HFFc6 (cell line): ENCODE measurements around the gene AXIN1. TPM values are rescaled to one million over a fixed set of nuclear protein-coding genes. Genes with fewer than 3 reads are reported as not detected.
A peak's percentile ranks its signal among the peaks of the same experiment; 100 is the strongest.
"Not testable (repeated sequence)": the region's sequence is repeated elsewhere in the genome, so short reads cannot be mapped to it uniquely, and the experiment has no call there.

ENCODE experiments used
- DNase-seq: peaks from one replicate; pipeline ENCODE4 v3.0.0-alpha.2; 2018
- H3K27ac Mint-ChIP-seq: 2 replicates; pipeline ENCODE4 v1.8.0; 2020; ENCODE audit warnings: mild to moderate bottlenecking, mixed read lengths
- H3K27me3 Mint-ChIP-seq: 2 replicates; pipeline ENCODE4 v1.8.0; 2021; ENCODE audit warnings: mild to moderate bottlenecking, moderate library complexity, mixed read lengths; ENCODE audit not compliant: insufficient read depth
- H3K36me3 Mint-ChIP-seq: 2 replicates; pipeline ENCODE4 v1.8.0; 2021; ENCODE audit warnings: low read depth, mixed read lengths
- H3K4me1 Mint-ChIP-seq: 2 replicates; pipeline ENCODE4 v1.8.0; 2020; ENCODE audit warnings: low read depth, mixed read lengths
- H3K4me3 Mint-ChIP-seq: 2 replicates; pipeline ENCODE4 v1.8.0; 2020; ENCODE audit warnings: mild to moderate bottlenecking, moderate library complexity, mixed read lengths
- H3K9me3 Mint-ChIP-seq: 2 replicates; pipeline ENCODE4 v1.8.0; 2020; ENCODE audit warnings: mild to moderate bottlenecking, mixed read lengths
- total RNA-seq, 6 experiments: library from RNA; stranded (reverse); fragmentation: NEBNext Ultra II Directional; extraction: Animal tissue kit (Norgen Biotek cat#: 25700); gene quantifications; 2 replicates in 1 of 6; 3 replicates in 5 of 6; pipeline ENCODE4 v1.2.3, GENCODE V29; 2021
- TF ChIP-seq, protein P1 (sequence below): fragments of 200-600 bp; sonication (generic); IDR thresholded peaks from 2 replicates; pipeline ENCODE4 v1.5.0; 2021; ENCODE audit warnings: antibody characterized with exemption, mild to moderate bottlenecking

Gene AXIN1
- total RNA-seq, 6 experiments from 2014 or later: 13.6 to 16.7 (median 14.7) TPM

DNA sequence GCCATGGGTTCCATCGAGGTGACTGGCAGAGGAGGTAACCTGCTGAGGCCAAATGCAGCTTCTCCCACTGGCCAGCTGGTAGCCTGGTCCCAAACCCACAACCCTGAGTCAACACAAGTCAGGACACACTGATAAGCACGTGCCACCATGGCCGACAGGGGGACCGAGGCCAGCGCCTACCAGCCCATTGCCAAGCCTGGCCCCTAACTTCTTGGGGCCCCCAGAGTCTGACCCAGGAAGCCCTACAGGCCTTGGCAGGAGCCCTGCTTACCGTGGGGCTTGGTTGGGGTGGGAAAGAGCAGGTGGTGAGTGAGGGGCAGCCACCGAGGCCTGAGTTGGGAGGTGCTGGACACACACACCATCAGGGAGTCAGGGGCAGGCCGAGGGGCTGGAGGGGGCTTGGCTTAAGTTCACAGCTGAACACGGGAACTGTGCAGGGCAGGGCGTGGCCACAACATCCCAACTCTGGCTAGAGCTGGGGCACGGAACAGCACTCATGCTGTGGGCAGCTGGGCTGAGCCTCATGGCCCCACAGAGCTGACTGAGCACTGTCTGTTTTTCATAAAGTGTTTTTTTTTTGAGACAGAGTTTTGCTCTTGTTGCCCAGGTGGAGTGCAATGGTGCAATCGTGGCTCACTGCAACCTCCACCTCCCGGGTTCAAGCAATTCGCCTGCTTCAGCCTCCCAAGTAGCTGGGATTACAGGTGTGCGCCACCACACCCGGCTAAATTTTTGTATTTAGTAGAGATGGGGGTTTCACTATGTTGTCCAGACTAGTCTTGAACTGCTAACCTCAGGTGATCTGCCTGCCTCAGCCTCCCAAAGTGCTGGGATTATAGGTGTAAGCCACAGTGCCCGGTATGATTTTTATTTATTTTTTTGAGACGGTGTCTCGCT lies 12.3 kb upstream of the AXIN1 start:
- H3K27me3 Mint-ChIP-seq: peaks cover 2% of the 10 kb centered on the region; the same call in 1 of the 2 replicates
- H3K36me3 Mint-ChIP-seq: 0 out of 2 replicates have a peak, but pooled peaks cover 7% of the 10 kb centered on the region
- no peak for DNase-seq
- H3K27ac Mint-ChIP-seq: no peak overlapping the region
- TF ChIP-seq, protein P1, sequence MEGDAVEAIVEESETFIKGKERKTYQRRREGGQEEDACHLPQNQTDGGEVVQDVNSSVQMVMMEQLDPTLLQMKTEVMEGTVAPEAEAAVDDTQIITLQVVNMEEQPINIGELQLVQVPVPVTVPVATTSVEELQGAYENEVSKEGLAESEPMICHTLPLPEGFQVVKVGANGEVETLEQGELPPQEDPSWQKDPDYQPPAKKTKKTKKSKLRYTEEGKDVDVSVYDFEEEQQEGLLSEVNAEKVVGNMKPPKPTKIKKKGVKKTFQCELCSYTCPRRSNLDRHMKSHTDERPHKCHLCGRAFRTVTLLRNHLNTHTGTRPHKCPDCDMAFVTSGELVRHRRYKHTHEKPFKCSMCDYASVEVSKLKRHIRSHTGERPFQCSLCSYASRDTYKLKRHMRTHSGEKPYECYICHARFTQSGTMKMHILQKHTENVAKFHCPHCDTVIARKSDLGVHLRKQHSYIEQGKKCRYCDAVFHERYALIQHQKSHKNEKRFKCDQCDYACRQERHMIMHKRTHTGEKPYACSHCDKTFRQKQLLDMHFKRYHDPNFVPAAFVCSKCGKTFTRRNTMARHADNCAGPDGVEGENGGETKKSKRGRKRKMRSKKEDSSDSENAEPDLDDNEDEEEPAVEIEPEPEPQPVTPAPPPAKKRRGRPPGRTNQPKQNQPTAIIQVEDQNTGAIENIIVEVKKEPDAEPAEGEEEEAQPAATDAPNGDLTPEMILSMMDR: no peak
- H3K4me1 Mint-ChIP-seq: peaks cover 6% of the 10 kb centered on the region; the same call in 1 of the 2 replicates
- H3K9me3 Mint-ChIP-seq: no peaks in the 10 kb centered on the region
- H3K4me3 Mint-ChIP-seq: no peak overlapping the region

DNA sequence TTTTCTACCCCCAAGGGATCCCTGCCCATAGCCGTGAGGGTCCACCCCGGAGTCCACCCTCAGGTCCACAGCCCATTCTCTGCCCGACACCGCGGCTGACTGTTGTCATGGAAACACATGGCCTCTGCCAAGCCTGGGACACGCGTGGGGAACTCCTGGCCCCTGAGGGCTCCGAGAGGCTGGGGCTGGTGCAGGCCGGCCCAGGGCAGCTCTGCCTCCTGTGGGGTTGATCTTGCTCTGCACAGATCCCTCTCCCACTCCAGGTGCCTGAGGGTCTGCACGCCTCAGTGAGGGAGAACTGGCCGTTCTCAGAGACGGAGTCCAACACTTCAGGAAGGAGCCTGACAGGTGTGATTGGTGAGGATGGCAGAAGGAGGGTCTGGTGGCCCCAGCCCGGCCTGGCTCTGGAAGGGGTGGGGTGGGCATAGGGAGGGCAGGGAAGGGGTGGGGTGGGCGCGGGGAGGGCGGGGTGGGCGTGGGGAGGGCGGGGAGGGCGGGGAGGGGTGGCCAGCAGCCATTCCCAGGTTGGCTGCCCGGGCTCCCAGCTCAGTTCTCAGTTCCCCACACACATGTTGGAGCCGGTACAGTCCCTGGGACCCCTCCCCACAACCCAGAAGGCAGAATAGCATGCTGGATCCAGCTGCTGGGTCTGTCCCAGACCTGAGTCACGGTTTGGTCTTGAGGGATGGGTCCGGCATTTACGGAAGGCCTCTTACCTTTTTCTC lies 11.4 kb upstream of the AXIN1 start:
- H3K27me3 Mint-ChIP-seq: peaks cover 2% of the 10 kb centered on the region; the same call in 1 of the 2 replicates
- TF ChIP-seq, protein P1: no peak
- no peak overlapping the region for H3K27ac Mint-ChIP-seq
- H3K9me3 Mint-ChIP-seq: no peaks in the 10 kb centered on the region
- H3K36me3 Mint-ChIP-seq: 0 out of 2 replicates have a peak, but pooled peaks cover 7% of the 10 kb centered on the region
- no peak for DNase-seq
- no peaks in the 10 kb centered on the region for H3K4me1 Mint-ChIP-seq
- no peak overlapping the region for H3K4me3 Mint-ChIP-seq

DNA sequence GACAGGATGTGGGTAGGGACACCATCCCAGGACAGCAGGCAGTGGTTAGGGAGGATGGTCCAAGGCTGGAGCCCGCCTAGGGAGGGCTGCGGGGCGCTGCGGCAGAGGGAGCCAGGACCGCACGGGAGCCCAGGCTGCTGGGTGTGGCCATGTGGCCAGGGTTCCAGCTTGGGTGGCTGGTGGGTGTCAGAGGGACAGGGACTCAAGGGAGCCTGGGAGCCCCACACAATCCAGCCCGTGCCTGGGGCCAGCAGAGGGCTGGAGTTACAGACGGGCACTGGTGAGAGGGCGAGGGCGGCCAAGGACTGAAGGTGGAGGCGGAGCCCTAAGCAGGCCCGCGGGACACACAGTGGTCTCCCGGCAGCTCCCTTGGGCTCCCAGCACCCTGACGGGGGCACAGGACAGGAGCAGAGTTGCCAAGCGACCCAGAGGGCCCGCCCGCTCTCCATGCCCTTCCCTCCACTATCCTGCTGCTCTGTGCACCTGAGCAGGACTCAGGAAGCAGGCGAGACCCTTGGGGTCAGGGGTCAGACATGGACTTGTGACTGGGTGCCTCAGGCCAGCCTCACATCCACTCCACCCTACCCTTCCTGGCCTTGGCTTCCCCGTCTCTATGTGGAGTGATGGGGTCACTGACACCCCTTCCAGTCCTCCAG lies 10.7 kb upstream of the AXIN1 start:
- Mint-ChIP-seq H3K27ac (no peak overlapping the region), H3K27me3 (peaks cover 2% of the 10 kb centered on the region; the same call in 1 of the 2 replicates), H3K9me3 (no peaks in the 10 kb centered on the region), H3K36me3 (0 out of 2 replicates have a peak, but pooled peaks cover 7% of the 10 kb centered on the region), H3K4me1 (no peaks in the 10 kb centered on the region), H3K4me3 (no peak overlapping the region)
- TF ChIP-seq, protein P1: no peak
- DNase-seq: no peak

DNA sequence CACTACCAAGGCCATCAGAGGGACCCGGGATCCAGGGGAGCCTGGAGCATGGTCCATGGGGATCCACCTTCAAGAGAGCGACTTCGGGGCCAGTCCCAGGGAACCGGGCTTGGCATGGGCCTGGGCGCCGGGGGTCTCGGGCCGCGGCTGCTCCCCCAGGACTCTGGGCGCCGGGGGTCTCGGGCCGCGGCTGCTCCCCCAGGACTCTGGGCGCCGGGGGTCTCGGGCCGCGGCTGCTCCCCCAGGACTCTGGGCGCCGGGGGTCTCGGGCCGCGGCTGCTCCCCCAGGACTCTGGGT lies 10.1 kb upstream of the AXIN1 start:
- H3K4me1 Mint-ChIP-seq, DNase-seq, H3K4me3 Mint-ChIP-seq, H3K9me3 Mint-ChIP-seq, H3K27ac Mint-ChIP-seq, H3K36me3 Mint-ChIP-seq, H3K27me3 Mint-ChIP-seq: not testable (repeated sequence)

DNA sequence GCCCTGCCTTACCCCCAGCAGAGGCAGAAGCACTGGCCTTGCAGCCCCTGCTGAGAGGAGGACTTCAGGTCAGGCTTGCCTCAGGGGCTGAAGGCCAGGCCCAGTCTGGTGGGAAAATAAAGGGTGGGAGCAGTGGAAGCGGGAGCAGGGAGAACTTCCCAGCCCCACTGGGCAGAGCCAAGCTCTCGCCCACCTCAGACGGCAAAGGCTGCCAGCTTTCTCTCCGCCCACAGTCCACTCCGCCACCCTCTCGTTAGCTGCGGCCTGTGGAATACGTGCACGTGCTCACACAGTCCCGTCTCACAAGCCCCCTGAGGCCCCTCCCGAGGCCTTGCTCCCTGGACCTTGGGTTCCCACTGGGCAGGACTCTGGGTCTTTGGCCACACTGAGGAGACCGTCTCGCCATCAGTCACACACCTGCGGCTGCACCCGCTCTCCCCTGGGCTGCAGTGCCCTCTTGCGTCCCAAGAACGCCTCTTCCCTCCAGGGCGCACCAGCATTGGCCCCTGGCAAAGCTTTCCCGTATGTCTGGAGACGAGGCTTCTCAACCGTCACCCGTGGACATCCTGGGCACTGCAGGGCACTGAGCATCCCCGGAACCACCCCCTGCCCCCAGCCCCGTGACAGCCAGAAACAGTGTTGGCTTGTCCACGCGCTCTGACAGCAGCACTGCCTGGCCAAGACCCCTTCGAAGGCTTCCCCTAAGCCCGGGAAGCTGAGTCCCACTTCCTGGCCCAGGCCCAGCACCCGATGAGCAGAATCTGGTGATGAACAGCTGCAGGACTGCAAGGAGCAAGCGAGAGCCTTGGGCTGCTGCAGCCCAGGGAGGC lies 9.6 kb upstream of the AXIN1 start:
- Mint-ChIP-seq H3K36me3 (0 out of 2 replicates have a peak, but pooled peaks cover 5% of the 10 kb centered on the region), H3K4me3 (no peak overlapping the region), H3K27ac (no peak overlapping the region), H3K9me3 (no peaks in the 10 kb centered on the region), H3K27me3 (peaks cover 2% of the 10 kb centered on the region; the same call in 1 of the 2 replicates), H3K4me1 (no peaks in the 10 kb centered on the region)
- TF ChIP-seq, protein P1: peak; percentile 77
- DNase-seq: peak; percentile 51
